PFSK-1 (cell line): ENCODE measurements around the gene METTL25B.

Experiments used
- FOXP2 ChIP-seq: optimal IDR thresholded peaks from 2 replicates; pipeline ENCODE3; 2011; ENCODE audit warnings: borderline replicate concordance, control low read depth, inconsistent platforms; ENCODE audit not compliant: insufficient read depth; ENCODE audit errors: extremely low read length, extremely low read depth
- POLR2AphosphoS5 ChIP-seq: IDR thresholded peaks from 2 replicates; pipeline ENCODE4 v1.6.1; 2012; ENCODE audit warnings: low read depth, mild to moderate bottlenecking, control low read depth, low read length, moderate library complexity
- SIN3A ChIP-seq: IDR thresholded peaks from 2 replicates; pipeline ENCODE4 v1.6.1; 2012; ENCODE audit warnings: mild to moderate bottlenecking, low read length, moderate library complexity, borderline replicate concordance; ENCODE audit not compliant: insufficient read depth
- TAF1 ChIP-seq: IDR thresholded peaks from 2 replicates; pipeline ENCODE4 v1.6.1; 2012; ENCODE audit warnings: low read length, control low read depth, borderline replicate concordance; ENCODE audit not compliant: insufficient read depth
- TF ChIP-seq, protein P1 (sequence below), 2 experiments: IDR thresholded peaks; 2 replicates each; pipeline versions ENCODE4 v1.6.1 to v1.8.0; 2011 to 2012; ENCODE audit warnings: low read depth in 2 of 2, low read length in 2 of 2, control low read depth in 1 of 2, inconsistent platforms in 1 of 2, mild to moderate bottlenecking in 1 of 2, moderate library complexity in 1 of 2; ENCODE audit not compliant: insufficient read depth in 1 of 2

DNA sequence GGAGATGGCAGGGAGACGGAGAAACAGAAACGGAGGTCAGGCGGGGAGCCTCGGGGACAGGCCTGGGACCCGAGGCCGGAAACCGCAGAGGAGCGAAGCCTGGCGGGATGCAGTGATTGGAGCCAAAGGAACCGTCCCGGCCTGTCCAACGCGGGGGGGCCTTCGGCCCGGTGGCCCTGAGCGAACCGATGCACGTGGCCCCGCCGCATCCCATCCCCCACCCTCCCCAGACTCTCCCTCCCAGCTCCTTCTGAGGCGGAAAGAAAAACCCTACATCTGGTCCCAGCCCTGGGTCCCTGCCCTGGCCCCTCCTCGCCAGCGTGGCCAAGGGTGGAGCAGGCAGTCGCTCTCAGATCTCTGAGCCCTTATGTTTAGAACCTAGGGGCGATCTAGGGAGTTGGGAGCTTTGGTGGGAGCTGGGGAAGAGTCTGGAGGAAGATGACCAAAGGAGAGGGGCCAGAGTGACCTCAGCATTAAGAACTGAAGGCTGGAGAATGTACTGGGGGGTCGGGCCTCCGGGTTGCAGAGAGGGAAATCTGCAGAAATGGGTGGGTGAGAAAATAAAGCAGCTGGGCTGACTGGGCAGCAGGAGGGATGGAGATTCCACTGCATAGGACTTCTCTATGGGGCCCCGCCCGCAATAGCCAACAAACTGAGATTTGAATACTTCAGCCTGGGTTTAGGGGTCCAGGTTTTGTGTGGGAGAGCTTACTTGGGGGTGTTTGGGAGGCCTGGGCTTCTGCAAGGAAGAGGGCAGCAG lies 21.4 kb upstream of the METTL25B start:
- TF ChIP-seq POLR2AphosphoS5 (no peak), TAF1 (no peak), FOXP2 (no peak), SIN3A (no peak)
- TF ChIP-seq, protein P1, sequence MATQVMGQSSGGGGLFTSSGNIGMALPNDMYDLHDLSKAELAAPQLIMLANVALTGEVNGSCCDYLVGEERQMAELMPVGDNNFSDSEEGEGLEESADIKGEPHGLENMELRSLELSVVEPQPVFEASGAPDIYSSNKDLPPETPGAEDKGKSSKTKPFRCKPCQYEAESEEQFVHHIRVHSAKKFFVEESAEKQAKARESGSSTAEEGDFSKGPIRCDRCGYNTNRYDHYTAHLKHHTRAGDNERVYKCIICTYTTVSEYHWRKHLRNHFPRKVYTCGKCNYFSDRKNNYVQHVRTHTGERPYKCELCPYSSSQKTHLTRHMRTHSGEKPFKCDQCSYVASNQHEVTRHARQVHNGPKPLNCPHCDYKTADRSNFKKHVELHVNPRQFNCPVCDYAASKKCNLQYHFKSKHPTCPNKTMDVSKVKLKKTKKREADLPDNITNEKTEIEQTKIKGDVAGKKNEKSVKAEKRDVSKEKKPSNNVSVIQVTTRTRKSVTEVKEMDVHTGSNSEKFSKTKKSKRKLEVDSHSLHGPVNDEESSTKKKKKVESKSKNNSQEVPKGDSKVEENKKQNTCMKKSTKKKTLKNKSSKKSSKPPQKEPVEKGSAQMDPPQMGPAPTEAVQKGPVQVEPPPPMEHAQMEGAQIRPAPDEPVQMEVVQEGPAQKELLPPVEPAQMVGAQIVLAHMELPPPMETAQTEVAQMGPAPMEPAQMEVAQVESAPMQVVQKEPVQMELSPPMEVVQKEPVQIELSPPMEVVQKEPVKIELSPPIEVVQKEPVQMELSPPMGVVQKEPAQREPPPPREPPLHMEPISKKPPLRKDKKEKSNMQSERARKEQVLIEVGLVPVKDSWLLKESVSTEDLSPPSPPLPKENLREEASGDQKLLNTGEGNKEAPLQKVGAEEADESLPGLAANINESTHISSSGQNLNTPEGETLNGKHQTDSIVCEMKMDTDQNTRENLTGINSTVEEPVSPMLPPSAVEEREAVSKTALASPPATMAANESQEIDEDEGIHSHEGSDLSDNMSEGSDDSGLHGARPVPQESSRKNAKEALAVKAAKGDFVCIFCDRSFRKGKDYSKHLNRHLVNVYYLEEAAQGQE (IDR thresholded peaks at IDR 0.05; ENCODE audit: insufficient read depth in 1 of 2, low read depth in 2 of 2, low read length in 2 of 2): no peak
